ENCODE measurements around the gene THEM4. TPM values are rescaled to one million over a fixed set of nuclear protein-coding genes. Genes with fewer than 3 reads are reported as not detected.

The THEM4 gene
- total and polyA plus RNA-seq, 2 donors (not counting 1 experiment from before 2014, with no cell fraction given), result 15.0 to 16.1 TPM

- WGBS (ENCODE audit: insufficient coverage), result no CpG with 5 or more reads among the region's 1 CpG
- DNase-seq (peak; percentile 33), ATAC-seq (ENCODE audit: low read depth) (no peak)
- peaks cover 3% of the 10 kb centered on the region for H3K9me3 Mint-ChIP-seq (ENCODE audit: insufficient read depth)
- Histone ChIP-seq H3K27ac (ENCODE audit: low read length in 2 of 2) (peak overlapping the region in 1 of 2 donors; percentile 4), H3K4me2 (replicated peaks; ENCODE audit: low read depth, low read length, poor library complexity, severe bottlenecking) (no peak overlapping the region), H3K27me3 (replicated peaks in 1 of 4; ENCODE audit: control extremely low read depth in 1 of 4, control insufficient read depth in 3 of 4, insufficient read depth in 4 of 4, low read length in 3 of 4) (no peaks in the 10 kb centered on the region), H2AFZ (ENCODE audit: insufficient read depth, low read depth, low read length, poor library complexity, severe bottlenecking) (no peak overlapping the region), H3K9ac (ENCODE audit: low read length) (no peak overlapping the region), H3K36me3 (replicated peaks in 1 of 2; ENCODE audit: control extremely low read depth in 1 of 2, control insufficient read depth in 1 of 2, extremely low read depth in 1 of 2, insufficient read depth in 2 of 2, low read length in 1 of 2) (no peaks in the 10 kb centered on the region), H3K4me3 (ENCODE audit: control extremely low read depth in 1 of 5, extremely low read depth in 1 of 5, insufficient read depth in 1 of 5, low read depth in 2 of 5, low read length in 4 of 5) (no peak overlapping the region), H3K4me1 (ENCODE audit: control insufficient read depth in 2 of 2, insufficient read depth in 2 of 2, low read length in 2 of 2) (peaks cover 19 to 35% of the 10 kb centered on the region in 2 donors), H3K9me3 (ENCODE audit: control extremely low read depth in 1 of 3, control insufficient read depth in 2 of 3, insufficient read depth in 1 of 3, low read length in 2 of 3) (peaks cover 0 to 12% (median 0%) of the 10 kb centered on the region in 3 donors), H3K79me2 (ENCODE audit: control insufficient read depth, insufficient read depth, low read length) (no peaks in the 10 kb centered on the region), H4K20me1 (ENCODE audit: control insufficient read depth, insufficient read depth, low read length, poor library complexity, severe bottlenecking) (no peaks in the 10 kb centered on the region)
- no peak overlapping the region for H3K4me3 Mint-ChIP-seq
- intact Hi-C loops (cut with micrococcal nuclease), result no loop called here
- no peak for TF ChIP-seq EZH2 (IDR thresholded peaks at IDR 0.05; ENCODE audit: borderline replicate concordance, insufficient read depth, low read depth, low read length, poor library complexity, severe bottlenecking)
- no peak for TF ChIP-seq CTCF (IDR thresholded peaks at IDR 0.05)
- no peaks in the 10 kb centered on the region for H3K27me3 Mint-ChIP-seq
- peak overlapping the region; percentile 16 for H3K27ac Mint-ChIP-seq
- H3K4me1 Mint-ChIP-seq, result peaks cover 35% of the 10 kb centered on the region
- ChIA-PET CTCF (interaction anchor here (1.0 to 2.8 kb wide), 3 partner anchors 9 to 110 kb away, joined by 3 to 8 read pairs (median 5); no protein-coding TSS in a partner anchor), POLR2A (no interaction called here)
Measured at GRCh38 chr1:151924691-151925587, 15.6 kb upstream of the THEM4 start.

DNA sequence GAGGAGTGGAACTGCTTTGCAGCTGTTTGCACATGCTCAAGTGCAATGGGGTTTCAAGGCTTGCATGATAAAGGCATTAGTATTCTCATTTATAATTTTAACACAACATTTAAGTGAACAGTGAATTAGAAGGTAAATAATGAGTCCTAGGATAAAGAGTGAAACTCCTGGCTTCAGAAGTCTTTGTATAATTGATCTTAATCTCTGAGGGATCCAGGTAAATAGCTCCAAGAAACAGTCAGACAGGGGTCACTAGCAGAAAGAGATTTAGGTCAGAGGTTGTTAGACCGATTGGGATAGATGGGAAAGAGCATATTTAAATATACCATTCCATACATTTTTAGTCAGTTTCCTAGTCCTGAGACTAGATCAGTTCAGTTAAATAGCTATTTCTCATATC is 14.1 kb upstream of the THEM4 start:
- Histone ChIP-seq H3K36me3 (replicated peaks in 1 of 2; ENCODE audit: control extremely low read depth in 1 of 2, control insufficient read depth in 1 of 2, extremely low read depth in 1 of 2, insufficient read depth in 2 of 2, low read length in 1 of 2) (no peaks in the 10 kb centered on the region), H4K20me1 (ENCODE audit: control insufficient read depth, insufficient read depth, low read length, poor library complexity, severe bottlenecking) (no peaks in the 10 kb centered on the region), H3K4me1 (ENCODE audit: control insufficient read depth in 2 of 2, insufficient read depth in 2 of 2, low read length in 2 of 2) (peaks cover 23 to 43% of the 10 kb centered on the region in 2 donors), H3K27me3 (replicated peaks in 1 of 4; ENCODE audit: control extremely low read depth in 1 of 4, control insufficient read depth in 3 of 4, insufficient read depth in 4 of 4, low read length in 3 of 4) (no peaks in the 10 kb centered on the region), H2AFZ (ENCODE audit: insufficient read depth, low read depth, low read length, poor library complexity, severe bottlenecking) (no peak overlapping the region), H3K9ac (ENCODE audit: low read length) (no peak overlapping the region), H3K4me3 (ENCODE audit: control extremely low read depth in 1 of 5, extremely low read depth in 1 of 5, insufficient read depth in 1 of 5, low read depth in 2 of 5, low read length in 4 of 5) (no peak overlapping the region), H3K4me2 (replicated peaks; ENCODE audit: low read depth, low read length, poor library complexity, severe bottlenecking) (no peak overlapping the region), H3K79me2 (ENCODE audit: control insufficient read depth, insufficient read depth, low read length) (no peaks in the 10 kb centered on the region), H3K27ac (ENCODE audit: low read length in 2 of 2) (no peak overlapping the region), H3K9me3 (ENCODE audit: control extremely low read depth in 1 of 3, control insufficient read depth in 2 of 3, insufficient read depth in 1 of 3, low read length in 2 of 3) (peaks cover 0 to 12% (median 2%) of the 10 kb centered on the region in 3 donors)
- H3K9me3 Mint-ChIP-seq (ENCODE audit: insufficient read depth), result peaks cover 3% of the 10 kb centered on the region
- TF ChIP-seq CTCF (IDR thresholded peaks at IDR 0.05) (no peak), EZH2 (IDR thresholded peaks at IDR 0.05; ENCODE audit: borderline replicate concordance, insufficient read depth, low read depth, low read length, poor library complexity, severe bottlenecking) (no peak)
- CTCF ChIA-PET, result interaction anchor here (2.8 to 4.9 kb wide), 2 partner anchors 11 to 79 kb away, joined by 8 to 31 read pairs; no protein-coding TSS in a partner anchor
- ATAC-seq (ENCODE audit: low read depth) (no peak), DNase-seq (no peak)
- peaks cover 39% of the 10 kb centered on the region for H3K4me1 Mint-ChIP-seq
- intact Hi-C loops (cut with micrococcal nuclease), result no loop called here
- H3K27ac Mint-ChIP-seq, result no peak overlapping the region
- H3K4me3 Mint-ChIP-seq, result no peak overlapping the region
- H3K27me3 Mint-ChIP-seq, result no peaks in the 10 kb centered on the region
- POLR2A ChIA-PET, result no interaction called here
- no CpG with 5 or more reads among the region's 1 CpG for WGBS (ENCODE audit: insufficient coverage)

All from B cell (primary cell).